CD14-positive monocyte (primary cell): Measurements from ENCODE around the gene TCIRG1. TPM values are rescaled to one million over a fixed set of nuclear protein-coding genes. Genes with fewer than 3 reads are reported as not detected.
"Not testable (repeated sequence)": the region's sequence is repeated elsewhere in the genome, so short reads cannot be mapped to it uniquely, and the experiment has no call there.

Experiments
- DNase-seq, 3 donors: peaks; one replicate each; pipeline ENCODE4 v3.0.0-alpha.2; 2011 to 2022
- H2AFZ ChIP-seq: 2 replicates; pipeline ENCODE4 v1.6.0; 2012; ENCODE audit warnings: mild to moderate bottlenecking, low read depth, low read length, inconsistent platforms; ENCODE audit not compliant: insufficient read depth, poor library complexity, severe bottlenecking
- H3K27ac ChIP-seq, 2 donors: 1 replicate in 1 of 2; 2 replicates in 1 of 2; pipeline ENCODE4 v1.5.1; 2012 to 2013; ENCODE audit warnings: low read length in 2 of 2, control low read depth in 1 of 2, inconsistent platforms in 1 of 2, low read depth in 1 of 2, mild to moderate bottlenecking in 1 of 2
- H3K27me3 ChIP-seq, 2 donors: one replicate each; pipeline versions ENCODE4 v1.6.0 to v1.6.1; 2011 to 2013; ENCODE audit warnings: low read length in 2 of 2; ENCODE audit not compliant: control insufficient read depth in 2 of 2, insufficient read depth in 2 of 2
- H3K36me3 ChIP-seq, 2 donors: replicated peaks in 1 of 2; 1 replicate in 1 of 2; 2 replicates in 1 of 2; pipeline versions ENCODE4 v1.5.1 to v1.6.1; 2012 to 2013; ENCODE audit warnings: low read length in 2 of 2, control low read depth in 1 of 2, inconsistent platforms in 1 of 2, mild to moderate bottlenecking in 1 of 2; ENCODE audit not compliant: insufficient read depth in 2 of 2, control insufficient read depth in 1 of 2
- H3K4me1 ChIP-seq, 2 donors: 1 replicate in 1 of 2; 2 replicates in 1 of 2; pipeline versions ENCODE4 v1.5.1 to v1.6.1; 2012 to 2013; ENCODE audit warnings: low read length in 2 of 2, control low read depth in 1 of 2, inconsistent platforms in 1 of 2, mild to moderate bottlenecking in 1 of 2, moderate library complexity in 1 of 2; ENCODE audit not compliant: insufficient read depth in 2 of 2, control insufficient read depth in 1 of 2
- H3K4me2 ChIP-seq: replicated peaks from 2 replicates; pipeline ENCODE3; 2012; ENCODE audit warnings: low read length, moderate library complexity, mild to moderate bottlenecking; ENCODE audit not compliant: poor library complexity, severe bottlenecking; ENCODE audit errors: extremely low read depth
- H3K4me3 ChIP-seq, 3 experiments: fragments of 200-600 bp in 1 of 3; sonication (generic) in 1 of 3; replicated peaks in 1 of 3; 1 replicate in 2 of 3; 2 replicates in 1 of 3; pipeline ENCODE4 v1.5.1; 2011 to 2013; ENCODE audit warnings: low read length in 3 of 3, mild to moderate bottlenecking in 3 of 3, control low read depth in 2 of 3, low read depth in 2 of 3, inconsistent platforms in 1 of 3, moderate library complexity in 1 of 3
- H3K79me2 ChIP-seq: 2 replicates; pipeline ENCODE4 v1.6.0; 2012; ENCODE audit warnings: mild to moderate bottlenecking, control low read depth, inconsistent platforms, low read length, moderate library complexity; ENCODE audit not compliant: insufficient read depth
- H3K9ac ChIP-seq: 2 replicates; pipeline ENCODE4 v1.6.0; 2017; ENCODE audit warnings: low read length, mild to moderate bottlenecking; ENCODE audit not compliant: insufficient read depth, poor library complexity, severe bottlenecking
- H3K9me3 ChIP-seq, 2 donors: replicated peaks in 1 of 2; 1 replicate in 1 of 2; 2 replicates in 1 of 2; pipeline versions ENCODE4 v1.5.1 to v1.6.1; 2012 to 2013; ENCODE audit warnings: low read length in 2 of 2, control low read depth in 1 of 2; ENCODE audit not compliant: control insufficient read depth in 1 of 2, insufficient read depth in 1 of 2
- H4K20me1 ChIP-seq: 2 replicates; pipeline ENCODE4 v1.6.0; 2012; ENCODE audit warnings: mild to moderate bottlenecking, low read length, control low read depth, moderate library complexity; ENCODE audit not compliant: insufficient read depth
- H3K27ac Mint-ChIP-seq, 7 donors: one replicate each; pipeline ENCODE4 v1.8.0; 2020; ENCODE audit warnings: mild to moderate bottlenecking in 7 of 7, mixed read lengths in 7 of 7, moderate library complexity in 6 of 7, inconsistent platforms in 2 of 7
- H3K27me3 Mint-ChIP-seq, 3 donors: one replicate each; pipeline ENCODE4 v1.8.0; 2021 to 2022; ENCODE audit warnings: low read depth in 3 of 3, mild to moderate bottlenecking in 3 of 3, mixed read lengths in 3 of 3, moderate library complexity in 3 of 3, inconsistent platforms in 1 of 3
- H3K36me3 Mint-ChIP-seq, 2 donors: one replicate each; pipeline ENCODE4 v1.8.0; 2020; ENCODE audit warnings: mixed read lengths in 2 of 2, inconsistent platforms in 1 of 2, mild to moderate bottlenecking in 1 of 2
- H3K4me1 Mint-ChIP-seq: one replicate; pipeline ENCODE4 v1.8.0; 2020; ENCODE audit warnings: mild to moderate bottlenecking, mixed read lengths
- H3K4me3 Mint-ChIP-seq, 2 donors: one replicate each; pipeline ENCODE4 v1.8.0; 2020; ENCODE audit warnings: mild to moderate bottlenecking in 2 of 2, mixed read lengths in 2 of 2, moderate library complexity in 1 of 2
- H3K9me3 Mint-ChIP-seq, 7 donors: one replicate each; pipeline ENCODE4 v1.8.0; 2020 to 2022; ENCODE audit warnings: mixed read lengths in 7 of 7, mild to moderate bottlenecking in 6 of 7, moderate library complexity in 6 of 7, inconsistent platforms in 2 of 7
- WGBS: methylation state at CpG from one replicate; pipeline ENCODE4 v1.1.5; 2013; ENCODE audit warnings: missing lambda C conversion rate; ENCODE audit not compliant: insufficient coverage; 5-methylcytosine and 5-hydroxymethylcytosine counted together
- intact Hi-C, 2 donors: fragments of 100-400 bp; cut with micrococcal nuclease; formaldehyde crosslinking; loops; one replicate each; pipeline versions ENCODE4 v1.15.0 to v1.15.1; 2023
- polyA plus RNA-seq, 3 donors: library from polyadenylated mRNA; depleted of rRNA in 1 of 3; unstranded in 2 of 3; stranded (reverse) in 1 of 3; fragments of 300-500 nt in 2 of 3; fragments of >200 nt in 1 of 3; fragmentation: Illumina TruSeq in 2 of 3; gene quantifications; 1 replicate in 2 of 3; 2 replicates in 1 of 3; pipeline ENCODE4 v1.2.3, GENCODE V29; 2012 to 2021
- TF ChIP-seq, protein P1 (sequence below): fragments of 200-600 bp; IDR thresholded peaks from one replicate; pipeline ENCODE4 v1.8.0; 2022; ENCODE audit warnings: antibody characterized with exemption, mild to moderate bottlenecking

The TCIRG1 gene
- polyA plus RNA-seq, 3 donors: 197 to 1,286 (median 225) TPM

DNA sequence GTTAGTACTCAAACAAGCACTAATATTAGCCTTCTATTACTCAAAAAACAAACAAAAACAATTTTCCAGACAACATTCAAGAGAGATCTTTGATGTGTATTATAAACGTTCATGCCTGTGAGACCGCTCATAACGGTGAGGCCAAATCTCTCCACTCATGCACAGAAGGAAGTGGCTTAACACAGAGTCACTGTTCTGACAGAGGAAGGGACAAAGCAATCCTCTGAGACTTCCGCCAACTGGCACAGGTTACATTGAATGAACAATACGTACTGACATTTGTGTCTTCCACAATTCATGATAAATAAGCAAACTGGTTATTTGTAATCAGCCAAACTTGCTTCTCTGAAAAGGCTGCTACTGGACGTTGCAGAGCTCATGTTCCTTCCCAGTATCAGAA is 51.9 kb downstream of the TCIRG1 start:
- intact Hi-C loops: no loop called here
- peaks cover 10% of the 10 kb centered on the region for H4K20me1 ChIP-seq
- peak; percentile 54 to 59 (median 56) for DNase-seq
- Mint-ChIP-seq H3K27me3 (no peaks in the 10 kb centered on the region), H3K9me3 (peaks cover 0 to 2% (median 0%) of the 10 kb centered on the region in 7 donors), H3K27ac (peak overlapping the region in 6 of 7 donors; percentile 51 to 88 (median 65)), H3K4me1 (peaks cover 17% of the 10 kb centered on the region), H3K4me3 (peak overlapping the region in 1 of 2 donors; percentile 83), H3K36me3 (peaks cover 8% of the 10 kb centered on the region in 2 donors)
- H3K36me3 ChIP-seq: peaks cover 0 to 9% of the 10 kb centered on the region in 2 donors
- no peak overlapping the region for H2AFZ ChIP-seq
- H3K4me2 ChIP-seq: peak overlapping the region; percentile 39
- TF ChIP-seq, protein P1, sequence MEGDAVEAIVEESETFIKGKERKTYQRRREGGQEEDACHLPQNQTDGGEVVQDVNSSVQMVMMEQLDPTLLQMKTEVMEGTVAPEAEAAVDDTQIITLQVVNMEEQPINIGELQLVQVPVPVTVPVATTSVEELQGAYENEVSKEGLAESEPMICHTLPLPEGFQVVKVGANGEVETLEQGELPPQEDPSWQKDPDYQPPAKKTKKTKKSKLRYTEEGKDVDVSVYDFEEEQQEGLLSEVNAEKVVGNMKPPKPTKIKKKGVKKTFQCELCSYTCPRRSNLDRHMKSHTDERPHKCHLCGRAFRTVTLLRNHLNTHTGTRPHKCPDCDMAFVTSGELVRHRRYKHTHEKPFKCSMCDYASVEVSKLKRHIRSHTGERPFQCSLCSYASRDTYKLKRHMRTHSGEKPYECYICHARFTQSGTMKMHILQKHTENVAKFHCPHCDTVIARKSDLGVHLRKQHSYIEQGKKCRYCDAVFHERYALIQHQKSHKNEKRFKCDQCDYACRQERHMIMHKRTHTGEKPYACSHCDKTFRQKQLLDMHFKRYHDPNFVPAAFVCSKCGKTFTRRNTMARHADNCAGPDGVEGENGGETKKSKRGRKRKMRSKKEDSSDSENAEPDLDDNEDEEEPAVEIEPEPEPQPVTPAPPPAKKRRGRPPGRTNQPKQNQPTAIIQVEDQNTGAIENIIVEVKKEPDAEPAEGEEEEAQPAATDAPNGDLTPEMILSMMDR: no peak
- H3K9ac ChIP-seq: no peak overlapping the region
- peak overlapping the region in 1 of 3 experiments; percentile 20 for H3K4me3 ChIP-seq
- WGBS: 0% methylated on average over 2 of the region's 6 CpGs
- H3K27ac ChIP-seq: peak overlapping the region in 1 of 2 donors; percentile 64
- H3K27me3 ChIP-seq: no peaks in the 10 kb centered on the region
- no peaks in the 10 kb centered on the region for H3K9me3 ChIP-seq
- peaks cover 12 to 17% of the 10 kb centered on the region in 2 donors for H3K4me1 ChIP-seq
- H3K79me2 ChIP-seq: peaks cover 9% of the 10 kb centered on the region

DNA sequence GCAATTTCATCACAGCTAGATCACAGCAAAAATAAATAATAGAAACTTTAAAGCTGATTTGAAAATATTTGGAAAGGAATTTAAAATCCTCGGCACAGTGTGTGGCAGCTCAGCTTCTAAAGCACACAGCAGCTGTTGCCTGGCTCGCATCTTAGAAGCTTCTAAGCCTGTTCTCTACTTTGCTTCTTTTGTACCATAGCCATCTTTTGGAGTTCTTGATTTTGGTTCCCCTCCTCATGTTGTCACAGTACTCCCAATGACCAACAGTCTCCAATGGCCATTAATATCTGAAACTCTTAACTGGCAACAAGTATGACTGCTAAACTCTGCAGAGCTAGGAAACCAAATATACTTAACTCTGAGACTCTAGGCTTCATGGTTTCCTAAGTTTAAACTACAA is 53.6 kb downstream of the TCIRG1 start:
- Histone ChIP-seq H3K9ac (no peak overlapping the region), H3K4me3 (no peak overlapping the region), H3K27me3 (no peaks in the 10 kb centered on the region), H4K20me1 (peaks cover 19% of the 10 kb centered on the region), H3K36me3 (peaks cover 0 to 16% of the 10 kb centered on the region in 2 donors), H3K4me1 (peaks cover 12 to 17% of the 10 kb centered on the region in 2 donors), H3K4me2 (no peak overlapping the region), H3K9me3 (no peaks in the 10 kb centered on the region), H2AFZ (no peak overlapping the region), H3K79me2 (peaks cover 9% of the 10 kb centered on the region), H3K27ac (no peak overlapping the region)
- TF ChIP-seq, protein P1: no peak
- peaks cover 0 to 2% (median 0%) of the 10 kb centered on the region in 3 donors for H3K27me3 Mint-ChIP-seq
- H3K27ac Mint-ChIP-seq: no peak overlapping the region
- H3K36me3 Mint-ChIP-seq: peaks cover 14 to 17% of the 10 kb centered on the region in 2 donors
- H3K4me1 Mint-ChIP-seq: peaks cover 17% of the 10 kb centered on the region
- no peak for DNase-seq
- no peak overlapping the region for H3K4me3 Mint-ChIP-seq
- peaks cover 0 to 2% (median 0%) of the 10 kb centered on the region in 7 donors for H3K9me3 Mint-ChIP-seq
- intact Hi-C loops: no loop called here
- WGBS: 100% methylated on average over 2 of the region's 2 CpGs

DNA sequence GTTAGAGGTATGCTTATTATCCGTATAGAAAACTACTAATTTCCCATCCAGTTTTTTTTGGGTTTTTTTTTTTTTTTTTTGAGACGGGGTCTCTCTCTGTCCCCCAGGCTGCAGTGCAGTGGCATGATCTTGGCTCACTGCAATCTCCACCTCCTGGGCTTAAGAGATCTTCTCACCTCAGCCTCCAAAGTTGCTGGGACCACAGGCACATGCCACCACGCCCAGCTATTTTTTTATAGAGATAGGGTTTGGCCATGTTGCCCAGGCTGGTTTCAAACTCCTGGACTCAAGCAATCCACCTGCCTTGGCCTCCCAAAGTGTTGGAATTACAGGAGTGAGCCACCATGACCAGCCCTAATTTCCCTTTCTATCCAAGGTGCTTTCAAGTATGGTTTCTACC is 54.1 kb downstream of the TCIRG1 start:
- H3K27me3 ChIP-seq, H2AFZ ChIP-seq, H3K9me3 Mint-ChIP-seq, H3K27ac Mint-ChIP-seq, H3K9me3 ChIP-seq, intact Hi-C loops, H3K27me3 Mint-ChIP-seq, DNase-seq, H3K9ac ChIP-seq, H3K4me3 Mint-ChIP-seq, H3K4me3 ChIP-seq, H3K4me2 ChIP-seq, H3K27ac ChIP-seq: not testable (repeated sequence)
- WGBS: 100% methylated on average over 1 of the region's 3 CpGs
- Histone ChIP-seq H3K4me1 (peaks cover 12 to 17% of the 10 kb centered on the region in 2 donors), H3K36me3 (peaks cover 0 to 16% of the 10 kb centered on the region in 2 donors), H3K79me2 (peaks cover 10% of the 10 kb centered on the region), H4K20me1 (peaks cover 19% of the 10 kb centered on the region)
- H3K4me1 Mint-ChIP-seq: peaks cover 17% of the 10 kb centered on the region
- H3K36me3 Mint-ChIP-seq: peaks cover 17% of the 10 kb centered on the region in 2 donors
